B cell (primary cell): Measurements from ENCODE around the gene MAML3.

ENCODE experiments used
- CTCF ChIP-seq: fragments of 200-600 bp; IDR thresholded peaks from one replicate; pipeline ENCODE4 v1.8.0; 2022; ENCODE audit warnings: antibody characterized with exemption, mild to moderate bottlenecking
- EZH2 ChIP-seq: IDR thresholded peaks from 2 replicates; pipeline ENCODE4 v1.6.1; 2012; ENCODE audit warnings: borderline replicate concordance, low read depth, mild to moderate bottlenecking, moderate library complexity, low read length; ENCODE audit not compliant: insufficient read depth, poor library complexity, severe bottlenecking

- TF ChIP-seq CTCF = no peak
- no peak for TF ChIP-seq EZH2
These were observed 63.7 kb downstream of the MAML3 start for GRCh38 chr4:140090215-140090731.
